ENCODE measurements around the gene FAM117A.

DNA sequence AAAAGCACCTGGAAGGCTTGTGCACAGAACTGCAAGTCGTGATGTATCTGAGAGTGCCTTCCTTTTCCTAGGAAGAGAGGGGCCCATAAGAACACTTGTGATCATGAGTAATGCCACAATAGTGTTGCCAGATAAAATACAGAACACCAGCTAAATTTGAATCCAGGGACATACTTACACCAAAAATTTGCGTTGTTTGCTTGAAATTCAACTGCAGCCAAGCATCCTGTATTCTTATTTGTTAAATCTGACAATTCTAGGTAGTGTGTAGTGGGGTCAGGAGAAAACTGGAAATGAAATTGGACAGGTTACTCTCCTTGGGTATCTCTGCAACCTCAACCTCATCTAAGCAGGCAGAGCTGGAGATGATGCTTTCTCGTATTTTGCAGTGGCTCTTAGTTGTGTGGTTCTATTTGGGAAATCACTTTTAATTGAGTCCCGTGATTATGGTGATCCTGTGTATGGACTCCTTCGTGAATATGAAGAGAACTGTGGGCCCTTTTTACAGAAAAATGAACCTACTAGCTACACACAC lies 68.2 kb downstream of the FAM117A start:
- TF ChIP-seq POLR2A (IDR thresholded peaks at IDR 0.05; ENCODE audit: low read depth, low read length) (no peak), TAF1 (IDR thresholded peaks at IDR 0.05; ENCODE audit: borderline replicate concordance, low read depth, low read length) (no peak), POLR2AphosphoS5 (IDR thresholded peaks at IDR 0.05; ENCODE audit: low read depth, low read length) (no peak)

Data from GM12892 (cell line).